NCI-H1930 (cell line): Measurements from ENCODE around the gene KCND3.

ENCODE experiments used
- DNase-seq, 2 experiments: peaks; one replicate each; lab custom pipeline; 2025; lab: John Stamatoyannopoulos, UW

KCND3 gene

DNA sequence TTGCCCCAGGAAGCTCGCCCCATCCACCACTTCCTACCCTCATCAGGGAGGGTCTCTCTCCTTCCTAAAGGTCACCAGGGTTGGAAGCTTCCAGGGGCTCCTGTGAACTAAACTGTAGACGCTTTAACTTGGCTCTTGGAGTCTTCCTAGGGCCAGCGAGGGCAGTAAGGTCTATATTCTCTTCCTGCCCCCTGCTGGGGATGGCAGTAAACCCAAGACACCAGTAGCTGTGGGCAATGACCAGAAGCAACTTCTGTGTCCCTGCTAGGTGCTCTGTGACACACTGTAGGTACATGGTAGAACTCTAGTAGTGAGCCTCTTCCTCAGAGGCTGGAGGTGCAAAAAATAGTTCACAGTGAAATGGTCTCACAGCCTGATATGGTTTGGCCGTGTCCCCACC, 30.0 kb downstream of the KCND3 start:
- DNase-seq, result no peak

DNA sequence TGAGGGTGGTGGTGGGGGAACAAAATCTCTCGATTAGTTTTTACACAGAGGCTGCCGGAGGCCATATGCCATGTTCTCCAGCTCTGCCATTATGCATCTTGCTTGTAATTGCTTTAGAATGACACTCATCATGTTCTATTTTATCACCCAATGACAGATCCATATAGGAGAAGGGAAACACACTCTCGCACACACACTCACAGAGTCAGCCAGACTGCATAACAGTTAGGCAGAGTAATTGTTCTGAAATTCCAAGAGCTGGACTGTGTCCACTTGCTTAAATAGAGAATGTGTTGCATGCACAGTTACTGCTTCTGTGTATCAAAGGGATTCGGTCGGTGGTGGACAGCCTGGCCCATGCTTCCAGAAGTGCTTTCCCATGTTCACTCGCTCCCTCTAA, 30.6 kb downstream of the KCND3 start:
- DNase-seq, result no peak

DNA sequence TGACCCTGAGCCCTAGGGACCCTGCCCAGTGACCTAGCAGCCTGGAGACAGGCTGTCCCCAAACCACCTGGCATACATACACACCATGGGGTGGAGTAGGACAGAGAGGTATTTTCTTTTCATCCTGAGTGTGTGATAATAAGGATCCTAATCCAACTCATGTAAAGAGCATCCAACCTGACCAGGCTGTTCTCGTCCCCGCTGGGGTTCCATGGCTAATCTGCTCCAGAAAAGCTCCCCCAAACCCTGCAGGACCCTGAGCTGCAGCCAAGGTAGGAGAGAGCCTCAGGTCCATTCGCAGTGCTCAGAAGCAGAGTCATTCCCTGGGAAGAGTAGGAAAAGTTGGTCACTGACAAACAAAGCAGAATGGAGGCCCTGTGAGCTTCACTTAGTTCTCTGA, 31.4 kb downstream of the KCND3 start:
- DNase-seq, result no peak

DNA sequence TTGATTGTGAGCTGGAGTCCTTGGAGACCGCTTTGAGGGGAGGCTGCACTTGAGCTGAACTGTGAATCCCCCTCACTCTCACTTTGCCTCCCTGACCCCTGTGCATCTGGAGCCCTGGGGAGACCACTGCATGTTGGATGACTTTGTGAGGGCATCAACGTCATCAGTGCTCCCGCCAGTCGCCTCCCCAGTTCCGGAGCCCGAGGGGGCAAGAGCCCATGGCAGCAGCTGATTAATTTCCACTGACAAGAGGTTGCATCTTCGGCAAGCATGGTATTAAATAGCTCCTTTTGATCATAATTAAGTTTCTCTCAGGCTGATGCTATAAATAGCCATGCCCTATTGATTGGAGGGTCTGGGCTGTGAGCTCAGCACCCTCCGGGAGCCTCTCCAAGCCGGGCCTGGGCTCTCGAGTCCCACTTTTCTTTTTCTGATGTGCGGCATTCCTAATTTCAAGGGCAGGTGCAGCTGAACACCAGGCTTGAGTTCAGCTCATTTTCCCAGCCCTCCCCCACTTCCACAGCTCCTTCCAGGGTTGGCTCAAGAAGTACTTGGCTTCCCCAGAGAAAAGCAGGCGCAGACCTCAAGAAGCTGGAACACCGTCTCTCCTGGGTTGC, 33.2 kb downstream of the KCND3 start:
- DNase-seq, result no peak

DNA sequence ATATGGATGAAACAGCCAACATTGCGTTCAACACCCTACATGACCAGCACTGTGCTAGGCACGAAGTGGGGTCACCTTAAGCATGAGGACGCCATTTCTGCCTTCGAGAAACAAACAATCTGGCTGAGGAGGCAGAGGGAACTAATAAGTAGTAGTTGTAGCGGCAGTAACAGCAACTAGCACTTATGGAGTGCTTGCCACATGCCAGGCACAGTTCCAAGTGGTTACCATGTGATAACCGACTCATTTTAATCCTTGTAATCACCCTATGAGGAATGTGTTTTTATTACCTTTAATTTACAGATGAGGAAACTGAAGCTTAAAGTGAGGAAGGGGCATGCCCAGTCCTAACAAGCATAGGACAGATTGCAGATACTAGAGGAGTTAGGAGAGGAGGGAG, 33.7 kb downstream of the KCND3 start:
- DNase-seq, result no peak

DNA sequence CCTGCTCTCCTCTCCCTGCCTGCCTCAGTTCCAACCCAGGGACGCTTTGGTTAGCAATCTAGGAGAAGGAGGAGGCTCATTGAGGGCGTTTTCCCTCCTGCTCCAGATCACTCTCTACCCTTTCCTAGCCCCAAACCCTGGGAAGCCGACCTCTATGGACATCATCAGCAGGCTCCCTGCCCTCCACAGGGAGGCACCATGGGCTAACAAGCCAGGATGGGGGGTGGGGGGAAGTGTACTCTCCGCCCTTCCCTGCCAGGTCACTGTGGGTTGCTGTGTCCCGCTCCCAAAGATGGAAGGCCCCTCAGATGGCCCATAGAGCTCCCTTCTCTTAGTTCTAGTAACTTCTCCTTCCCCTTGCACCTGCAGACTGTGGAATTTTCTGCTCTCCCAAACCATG, 35.7 kb downstream of the KCND3 start:
- DNase-seq, result no peak

DNA sequence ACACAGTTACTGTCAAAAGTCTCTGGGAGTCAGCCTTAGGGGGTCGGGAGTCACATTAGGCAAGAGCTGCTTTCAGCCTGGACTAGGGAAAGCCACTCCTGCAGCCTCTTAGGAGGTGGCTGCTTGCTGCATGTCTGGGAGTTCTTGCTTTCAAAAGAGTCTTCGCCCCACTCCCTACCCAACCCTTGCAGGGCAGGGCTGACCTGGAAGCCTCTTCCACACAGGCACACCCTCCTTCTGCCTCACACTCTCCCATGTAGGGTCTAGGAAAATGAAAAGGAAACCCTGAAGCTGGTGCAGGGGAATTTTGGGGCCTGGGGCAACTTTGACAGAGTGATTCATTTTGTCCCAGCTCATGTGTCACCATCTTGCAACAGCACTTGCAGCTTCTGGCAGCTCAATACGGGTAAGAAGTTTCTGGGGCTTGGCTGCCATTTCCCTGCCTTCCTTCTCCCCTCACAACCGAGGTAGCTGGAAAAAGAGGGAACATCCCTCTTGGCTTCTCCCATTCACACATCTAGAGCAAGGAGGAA, 37.3 kb downstream of the KCND3 start:
- DNase-seq, result no peak

DNA sequence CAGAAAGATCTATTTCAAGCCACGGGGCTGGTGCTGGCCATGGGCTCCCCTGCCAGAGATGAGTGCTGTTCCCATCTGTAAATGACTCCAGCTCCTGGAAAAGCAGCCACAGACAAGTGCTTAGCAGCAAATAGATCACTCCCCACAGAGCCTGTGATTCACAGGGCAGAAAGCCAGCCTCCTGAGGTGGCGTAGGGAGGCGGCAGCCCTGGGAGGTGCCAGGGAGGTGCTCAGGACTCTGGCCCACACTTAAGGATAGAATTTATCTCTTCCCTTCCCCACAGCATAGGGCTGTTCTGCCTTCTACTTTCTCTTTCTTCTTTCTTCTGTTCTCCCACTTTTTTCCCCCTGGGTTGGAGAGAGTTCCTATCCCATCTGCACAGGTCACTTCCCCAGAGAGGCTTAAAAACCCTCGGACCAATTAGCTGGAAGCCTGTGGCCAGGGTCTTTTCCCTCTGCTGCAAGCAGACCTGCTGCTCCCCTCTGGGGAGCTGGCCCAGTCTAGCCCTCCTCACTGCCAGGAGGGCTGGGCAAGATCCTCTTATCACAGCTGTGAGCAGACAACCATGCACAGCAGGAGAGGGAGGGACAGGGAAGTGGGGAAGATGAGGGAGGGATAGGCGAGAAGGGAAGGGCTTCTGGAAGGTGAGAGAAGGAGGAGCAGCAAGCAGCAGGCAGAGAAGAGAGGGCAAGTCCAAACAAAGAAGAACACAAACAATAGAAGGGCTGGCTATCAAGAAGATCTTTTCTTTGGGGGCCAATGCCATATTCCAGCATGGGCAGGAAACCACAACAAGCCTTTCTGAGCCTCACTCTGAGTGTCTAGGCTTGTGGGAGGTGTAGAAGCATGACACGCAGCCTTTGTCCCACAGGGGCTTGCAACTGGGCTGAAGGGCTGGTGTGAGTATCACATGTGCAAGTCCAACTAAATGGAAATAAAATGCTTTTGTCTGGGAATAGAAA, 41.0 kb downstream of the KCND3 start:
- no peak for DNase-seq

DNA sequence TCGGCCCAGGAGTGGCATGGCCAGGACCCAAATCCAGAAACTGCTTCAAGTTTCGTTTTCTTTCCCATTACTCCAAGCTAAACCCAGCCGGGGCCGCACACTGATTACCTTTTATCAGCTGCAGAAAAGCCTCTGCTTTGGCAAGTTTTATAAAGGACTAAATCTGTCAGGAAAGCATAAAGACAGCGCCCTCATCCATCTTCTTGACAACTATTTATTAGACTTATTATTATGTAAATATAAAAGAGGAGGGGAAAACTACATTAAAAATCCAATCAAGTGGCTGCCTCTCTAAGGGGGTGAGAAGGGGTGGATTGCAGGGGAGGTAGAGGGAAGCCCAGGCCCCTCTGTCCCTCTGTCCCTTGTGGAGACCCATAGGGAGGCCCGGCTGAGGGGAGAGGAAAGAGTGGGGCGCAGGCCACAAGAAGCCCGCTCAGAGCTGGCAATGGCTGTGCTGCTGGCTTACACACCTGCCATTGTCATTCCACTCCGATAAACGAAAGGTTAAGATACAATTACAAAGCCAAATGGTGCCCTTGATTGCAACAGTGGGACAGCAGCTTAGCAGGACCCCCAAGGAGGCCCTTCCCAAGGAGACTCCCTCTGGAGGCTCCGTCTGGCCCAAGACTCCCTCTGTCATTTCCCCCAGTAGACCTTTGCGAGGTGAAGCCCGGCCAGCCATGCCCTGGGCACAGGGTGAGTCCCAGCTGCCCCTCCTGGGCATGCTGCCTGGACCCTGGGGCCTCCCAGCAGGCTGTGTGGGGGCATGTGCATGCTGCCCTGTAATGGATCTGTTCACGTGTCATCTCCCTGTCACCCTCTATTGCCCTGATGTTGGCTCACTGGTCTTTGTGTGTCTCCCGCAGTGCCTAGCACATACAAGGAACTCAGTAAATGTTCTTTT, 45.4 kb downstream of the KCND3 start:
- no peak for DNase-seq

DNA sequence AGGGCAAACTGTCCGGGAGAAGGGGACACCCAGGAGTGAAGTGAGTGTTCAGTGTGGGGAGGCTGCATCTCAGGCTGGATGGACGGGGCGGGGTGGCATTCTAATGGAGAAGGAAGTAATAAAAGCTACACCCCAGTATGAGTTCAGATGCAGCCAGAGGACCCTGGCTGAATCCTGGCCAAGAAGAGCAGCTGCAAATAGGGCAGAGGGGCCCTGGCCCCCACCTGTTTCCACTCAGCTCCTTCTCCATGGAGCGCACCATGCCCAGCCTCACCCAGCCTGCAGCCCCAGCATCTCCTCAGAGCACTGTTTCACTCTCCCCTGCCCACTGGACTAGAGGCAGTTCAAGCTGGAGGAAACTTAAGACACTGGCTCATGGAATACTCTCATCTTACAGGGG, 46.4 kb downstream of the KCND3 start:
- no peak for DNase-seq

DNA sequence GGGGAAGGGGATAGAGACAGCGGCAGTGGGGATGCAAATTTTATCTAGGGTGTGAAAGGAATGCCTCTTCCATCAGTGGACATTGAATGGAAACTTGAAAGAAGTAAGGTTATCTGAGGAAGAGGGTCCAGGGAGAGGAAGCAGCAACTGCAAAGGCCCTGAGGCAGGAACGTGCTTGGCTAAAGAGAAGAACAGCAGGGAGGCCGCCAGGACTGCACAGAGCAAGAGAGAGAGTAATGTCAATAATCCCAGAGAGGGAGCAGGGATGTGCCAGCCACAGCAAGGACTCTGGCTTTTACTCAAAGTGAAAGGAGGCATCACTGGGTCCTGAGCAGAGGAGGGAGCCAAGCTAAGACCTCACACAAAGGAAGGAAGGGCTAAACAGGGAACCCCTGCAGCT, 50.9 kb downstream of the KCND3 start:
- DNase-seq, result no peak

DNA sequence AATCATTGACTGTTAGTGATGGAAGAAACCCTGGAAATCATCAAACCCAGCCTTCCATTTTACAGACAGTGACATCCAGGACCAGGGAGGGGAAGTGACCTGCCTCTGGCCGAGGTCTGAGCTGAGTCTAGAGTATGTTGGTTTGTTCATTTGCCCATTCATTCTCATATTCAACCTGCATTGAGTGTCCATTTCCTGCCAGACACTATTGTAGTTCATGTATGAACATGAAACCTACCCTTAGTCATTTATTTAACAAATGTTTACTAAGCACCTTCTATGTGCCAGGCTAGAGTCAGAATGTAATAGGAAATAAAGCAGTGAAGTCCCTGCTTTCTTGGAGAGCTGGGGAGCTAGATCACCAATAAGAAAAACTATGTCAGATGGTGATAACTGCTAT, 51.3 kb downstream of the KCND3 start:
- DNase-seq, result no peak

DNA sequence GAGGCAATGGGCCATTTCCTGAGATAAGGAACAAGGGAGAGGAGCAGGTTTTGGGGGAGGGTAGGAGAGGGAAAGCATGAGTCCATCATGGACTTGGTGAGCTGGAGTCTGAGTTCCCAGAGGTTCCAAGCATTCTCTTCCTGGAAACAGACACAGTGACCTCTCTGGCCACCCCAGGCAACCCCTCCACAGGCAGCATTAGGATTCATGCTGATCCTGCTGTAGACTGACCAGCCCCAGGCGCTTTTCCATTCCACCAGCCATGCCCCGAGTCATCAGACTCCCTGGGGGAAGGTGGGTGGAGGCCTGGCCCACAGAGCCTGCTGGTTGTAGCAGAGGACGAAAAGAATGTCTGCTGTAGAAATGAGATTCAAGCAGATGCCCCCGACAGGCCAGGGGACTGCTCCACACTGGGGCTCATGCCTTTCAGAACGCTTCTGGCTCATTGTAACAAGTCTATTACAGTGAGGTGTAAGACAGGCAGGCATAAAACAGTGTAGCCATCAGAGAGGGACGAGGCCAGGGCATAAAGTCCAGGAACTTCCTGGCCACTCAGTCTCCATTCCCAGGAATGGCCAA, 52.2 kb downstream of the KCND3 start:
- DNase-seq, result no peak

DNA sequence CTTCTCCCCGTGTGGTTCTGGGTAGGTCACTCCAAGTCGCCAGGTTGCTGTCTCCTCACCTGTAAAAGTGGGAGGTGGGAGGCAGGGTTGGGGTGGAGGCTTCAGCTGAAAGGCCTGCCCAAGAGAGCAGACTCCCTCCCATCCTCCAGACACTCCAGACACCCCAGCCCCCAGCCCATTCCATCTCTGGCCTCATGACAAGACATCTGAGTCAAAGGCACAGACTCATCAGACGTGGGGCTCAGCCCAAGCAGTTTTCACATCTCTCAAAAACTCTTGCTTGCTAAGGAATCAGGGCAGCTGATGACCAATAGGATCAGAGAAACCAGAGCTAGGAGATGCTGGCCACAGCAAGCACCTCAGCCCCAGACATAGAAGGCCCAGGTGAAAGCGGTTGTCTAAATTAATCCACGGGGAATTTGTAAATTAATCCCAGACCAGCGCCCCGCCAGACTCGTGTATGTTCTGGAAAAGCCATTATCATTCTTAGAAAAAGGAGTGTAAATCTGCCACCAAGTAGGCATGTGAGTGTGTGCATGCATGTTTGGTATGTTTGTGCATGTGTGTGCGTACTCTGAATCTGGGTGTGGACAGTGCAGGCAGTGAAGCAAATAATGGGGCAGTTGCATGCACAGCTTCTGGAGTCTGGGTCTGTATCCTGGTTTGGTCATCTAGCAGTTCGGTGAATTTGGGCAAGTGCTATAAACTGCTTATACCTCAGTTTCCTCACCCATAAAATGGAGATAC, 55.2 kb downstream of the KCND3 start:
- no peak for DNase-seq

DNA sequence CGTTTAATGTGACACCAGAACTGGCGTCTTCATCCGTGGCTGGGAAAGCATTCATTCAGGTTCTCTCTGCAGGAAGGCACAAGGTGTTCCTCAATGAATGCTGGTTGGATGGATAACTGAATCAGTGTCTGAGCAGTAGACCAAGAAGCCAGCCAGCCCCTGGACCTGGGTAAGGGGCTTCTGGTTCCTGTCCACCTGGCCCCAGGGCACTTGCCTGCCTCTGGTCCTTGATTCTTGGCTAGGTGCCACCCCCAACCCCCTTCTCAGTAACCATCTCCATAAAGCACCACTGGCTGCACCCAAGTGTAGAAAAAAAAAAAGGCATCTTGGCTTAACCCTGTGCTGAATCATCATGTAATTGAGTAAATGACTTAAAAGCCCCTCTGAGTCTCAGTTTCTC, 59.1 kb downstream of the KCND3 start:
- DNase-seq, result no peak

DNA sequence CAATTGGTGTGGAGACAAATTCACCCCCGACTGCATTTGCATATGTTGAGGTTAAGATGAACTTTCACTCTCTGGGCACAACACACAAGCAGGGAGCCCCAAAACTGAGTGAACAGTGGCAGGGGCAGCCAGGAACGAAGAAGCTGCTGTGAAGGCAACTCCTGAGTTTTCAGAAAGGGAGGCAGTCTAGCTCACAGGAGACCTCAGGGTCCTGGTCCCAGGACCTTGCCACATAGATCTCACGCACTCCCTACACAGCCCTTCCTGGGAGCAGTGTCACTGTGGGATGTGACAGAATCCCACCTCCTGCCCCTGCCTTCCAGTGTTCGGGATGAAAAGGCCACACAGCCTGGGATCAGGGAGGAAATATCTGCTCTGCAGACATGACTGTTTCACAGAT, 60.9 kb downstream of the KCND3 start:
- DNase-seq, result no peak

DNA sequence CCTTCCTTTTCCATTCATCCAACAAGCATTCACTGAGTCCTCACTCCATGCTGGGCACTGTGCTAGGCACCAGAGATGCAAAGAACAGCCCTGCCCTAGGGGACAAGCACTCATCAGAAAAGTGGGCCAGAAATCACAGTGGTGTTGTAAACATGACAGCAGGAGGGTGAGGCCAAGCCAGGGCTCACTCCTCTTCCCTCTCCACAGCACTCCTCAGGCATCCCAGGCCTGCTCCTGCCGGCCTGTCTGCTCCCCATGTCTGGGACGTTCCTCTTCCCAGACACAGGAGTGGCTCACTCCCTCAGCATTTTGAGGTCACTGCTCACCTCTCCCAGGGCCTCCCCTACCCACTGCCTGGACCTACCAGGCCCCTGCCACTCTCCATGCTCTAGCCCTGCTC, 61.8 kb downstream of the KCND3 start:
- no peak for DNase-seq

DNA sequence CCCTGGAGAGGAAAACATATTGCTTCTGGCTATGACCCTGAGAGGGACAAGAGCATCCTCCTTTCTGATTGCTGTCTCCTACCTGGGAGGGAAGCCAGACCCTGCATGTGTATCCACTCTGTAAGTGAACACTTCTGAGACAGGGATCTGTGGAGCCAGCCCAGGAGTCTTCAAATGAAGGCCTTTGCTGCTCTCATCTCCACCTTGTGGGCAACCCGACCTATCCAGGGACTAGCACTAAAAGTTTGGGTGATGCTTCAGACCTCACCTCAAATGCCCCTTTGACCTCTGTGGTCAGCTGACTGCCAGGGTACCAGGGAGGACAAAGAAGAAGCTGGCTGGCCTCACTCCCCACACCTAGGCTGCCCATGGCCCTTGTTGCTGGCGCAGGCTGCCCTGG, 64.7 kb downstream of the KCND3 start:
- no peak for DNase-seq

DNA sequence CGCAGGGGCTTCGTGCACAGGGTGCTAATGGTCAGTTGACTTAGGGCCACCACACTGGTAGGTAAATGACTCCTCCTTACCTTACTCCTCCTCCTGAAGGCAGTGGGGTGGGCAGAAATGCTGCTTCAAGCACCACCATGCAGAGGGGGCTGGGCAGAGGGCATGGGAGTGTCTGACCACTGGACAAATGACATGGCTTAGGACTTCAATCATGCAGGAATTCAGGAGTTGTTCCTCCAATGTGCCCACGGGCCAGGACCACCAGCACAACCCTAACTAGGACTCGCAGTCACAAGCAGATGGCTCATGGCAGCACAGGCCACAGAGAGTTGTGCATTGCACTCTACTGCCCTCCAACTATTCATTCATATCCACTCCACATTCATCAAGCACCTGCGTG, 65.7 kb downstream of the KCND3 start:
- no peak for DNase-seq

DNA sequence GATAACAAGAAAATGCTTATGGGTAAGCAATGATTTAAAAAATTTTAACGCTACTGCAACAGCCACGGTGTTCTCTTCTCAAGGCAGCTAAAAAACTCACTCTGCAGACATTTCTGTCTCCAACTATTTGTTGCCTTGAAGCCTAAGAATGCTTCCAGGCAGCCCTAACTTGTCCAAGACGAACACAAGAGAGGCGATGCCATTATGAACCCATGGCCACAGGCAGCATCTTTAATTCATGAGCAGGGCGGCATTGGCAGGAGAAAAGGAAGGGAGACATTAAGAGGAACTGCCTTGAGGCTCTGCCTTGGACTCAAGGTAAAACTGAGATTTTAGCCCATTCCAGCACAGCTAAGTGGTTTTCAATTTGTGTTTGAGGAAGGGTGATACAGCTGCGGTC, 67.5 kb downstream of the KCND3 start:
- DNase-seq, result no peak
